HAP-1 (cell line): Measurements from ENCODE around the gene TRAPPC8.
"Not testable (repeated sequence)": the region's sequence is repeated elsewhere in the genome, so short reads cannot be mapped to it uniquely, and the experiment has no call there.

Source experiments
- DNase-seq, 2 experiments: peaks; one replicate each; pipeline ENCODE4 v3.0.0-alpha.2; 2016 to 2020; ENCODE audit warnings: low spot score in 2 of 2
- H3K27me3 ChIP-seq: fragments of 250-450 bp; sonication (Bioruptor Pico); 2 replicates; pipeline ENCODE4 v1.5.1; 2020; ENCODE audit warnings: low read depth, mild to moderate bottlenecking, moderate library complexity
- H3K36me3 ChIP-seq: fragments of 250-450 bp; sonication (Bioruptor Pico); replicated peaks from 2 replicates; pipeline ENCODE4 v1.5.1; 2020; ENCODE audit warnings: mild to moderate bottlenecking
- H3K4me1 ChIP-seq: fragments of 250-450 bp; sonication (Bioruptor Pico); 2 replicates; pipeline ENCODE4 v1.5.1; 2020; ENCODE audit warnings: mild to moderate bottlenecking
- H3K4me3 ChIP-seq: fragments of 250-450 bp; sonication (Bioruptor Pico); 2 replicates; pipeline ENCODE4 v1.5.1; 2020; ENCODE audit warnings: mild to moderate bottlenecking, moderate library complexity
- H3K9me3 ChIP-seq: fragments of 250-450 bp; sonication (Bioruptor Pico); 2 replicates; pipeline ENCODE4 v1.5.1; 2020; ENCODE audit warnings: mild to moderate bottlenecking, moderate library complexity
- in situ Hi-C: fragments of 300-500 bp; cut with MboI; formaldehyde crosslinking; loops from 3 replicates; pipeline ENCODE4 v1.14.3; 2020; ENCODE audit warnings: low sequenced_read_pairs, inconsistent platforms, mixed read lengths

Gene TRAPPC8

DNA sequence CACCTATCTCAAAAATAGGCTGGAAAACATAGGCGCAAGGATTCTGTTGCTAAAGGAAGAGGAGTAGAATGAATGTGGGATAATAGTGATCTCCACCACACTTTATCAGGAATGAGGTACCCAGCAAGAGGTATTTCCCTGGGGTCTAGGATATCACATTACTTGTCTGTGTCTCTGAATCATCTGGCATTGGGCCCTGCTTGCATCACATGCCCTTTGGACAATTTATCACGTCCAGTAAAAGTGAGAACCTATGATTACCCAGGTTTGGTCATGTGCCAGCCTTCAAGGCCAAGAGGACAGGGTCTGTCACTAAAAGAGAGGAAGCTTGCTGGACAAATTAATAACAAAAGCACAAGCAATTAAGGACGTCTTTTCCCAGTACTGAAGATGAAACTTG lies 11.4 kb upstream of the TRAPPC8 start:
- DNase-seq = no peak
- peaks cover 12% of the 10 kb centered on the region for H3K4me1 ChIP-seq
- no peaks in the 10 kb centered on the region for H3K36me3 ChIP-seq
- no peak overlapping the region for H3K4me3 ChIP-seq
- in situ Hi-C loops = loop anchor here (25.0 kb wide), 1 partner anchor 217 kb away; no protein-coding TSS in a partner anchor
- H3K27me3 ChIP-seq = no peaks in the 10 kb centered on the region
- H3K9me3 ChIP-seq = no peaks in the 10 kb centered on the region

DNA sequence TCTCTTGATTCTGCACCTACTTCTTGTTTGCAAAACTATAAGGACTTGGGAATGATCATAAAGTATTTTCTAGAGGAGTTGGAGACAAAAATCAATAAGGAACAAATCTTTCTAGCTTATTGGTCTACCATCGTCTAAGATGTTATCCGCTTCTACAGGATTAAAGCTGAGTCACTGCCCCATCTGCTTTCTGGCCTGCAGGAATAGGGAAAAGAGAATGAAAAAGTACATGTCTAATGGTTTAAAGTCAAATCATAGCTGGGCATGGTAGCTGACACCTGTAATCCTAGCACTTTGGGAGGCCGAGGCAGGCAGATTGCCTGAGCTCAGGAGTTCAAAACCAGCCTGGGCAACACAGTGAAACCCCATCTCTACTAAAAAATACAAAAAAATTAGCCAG lies 10.8 kb upstream of the TRAPPC8 start:
- in situ Hi-C loops = loop anchor here (25.0 kb wide), 1 partner anchor 216 kb away; no protein-coding TSS in a partner anchor
- H3K27me3 ChIP-seq, H3K4me3 ChIP-seq, DNase-seq, H3K36me3 ChIP-seq, H3K9me3 ChIP-seq: not testable (repeated sequence)
- peaks cover 12% of the 10 kb centered on the region for H3K4me1 ChIP-seq

DNA sequence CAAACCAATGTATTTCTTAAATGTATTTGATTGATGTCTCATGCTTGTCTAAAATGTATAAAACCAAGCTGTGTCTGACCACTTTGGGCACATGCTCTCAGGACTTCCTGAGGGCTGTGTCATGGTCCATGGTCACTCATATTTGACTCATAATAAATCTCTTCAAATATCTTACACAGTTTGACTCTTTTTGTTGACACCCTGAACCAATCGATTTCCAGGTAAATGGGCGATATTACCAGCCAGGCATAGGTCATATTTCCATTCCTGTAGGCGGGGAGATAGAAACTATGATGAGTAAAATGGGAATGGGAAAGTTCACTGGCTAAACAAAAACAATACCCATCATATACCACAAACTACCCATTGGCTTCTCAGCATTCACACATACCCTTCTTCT lies 9.3 kb upstream of the TRAPPC8 start:
- Histone ChIP-seq H3K36me3 (no peaks in the 10 kb centered on the region), H3K4me3 (no peak overlapping the region), H3K9me3 (no peaks in the 10 kb centered on the region), H3K27me3 (no peaks in the 10 kb centered on the region), H3K4me1 (peaks cover 12% of the 10 kb centered on the region)
- DNase-seq = no peak
- in situ Hi-C loops = loop anchor here (25.0 kb wide), 1 partner anchor 215 kb away; no protein-coding TSS in a partner anchor

DNA sequence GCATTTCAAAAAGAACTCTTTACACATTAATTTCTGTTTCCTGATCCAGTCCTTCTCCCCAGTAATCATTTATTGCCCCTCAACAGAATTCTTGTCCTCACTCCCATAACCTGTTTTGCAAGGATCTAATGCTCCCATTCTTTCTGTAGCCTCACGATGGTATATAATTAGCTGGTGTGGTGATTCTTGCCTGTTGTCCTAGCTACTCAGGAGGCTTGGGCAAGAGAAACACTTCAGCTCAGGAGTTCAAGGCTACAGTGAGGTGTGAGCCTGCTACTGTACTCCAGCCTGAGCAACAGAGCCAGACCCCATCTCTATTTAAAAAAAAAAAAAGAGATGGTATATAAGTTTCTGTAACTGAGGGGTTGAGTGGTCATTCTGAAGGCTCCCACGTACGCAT lies 7.7 kb upstream of the TRAPPC8 start:
- Histone ChIP-seq H3K9me3 (no peaks in the 10 kb centered on the region), H3K4me3 (no peak overlapping the region), H3K4me1 (peaks cover 14% of the 10 kb centered on the region), H3K27me3 (no peaks in the 10 kb centered on the region), H3K36me3 (no peaks in the 10 kb centered on the region)
- DNase-seq = peak; percentile 23 to 90
- in situ Hi-C loops = loop anchor here (25.0 kb wide), 1 partner anchor 213 kb away; no protein-coding TSS in a partner anchor

DNA sequence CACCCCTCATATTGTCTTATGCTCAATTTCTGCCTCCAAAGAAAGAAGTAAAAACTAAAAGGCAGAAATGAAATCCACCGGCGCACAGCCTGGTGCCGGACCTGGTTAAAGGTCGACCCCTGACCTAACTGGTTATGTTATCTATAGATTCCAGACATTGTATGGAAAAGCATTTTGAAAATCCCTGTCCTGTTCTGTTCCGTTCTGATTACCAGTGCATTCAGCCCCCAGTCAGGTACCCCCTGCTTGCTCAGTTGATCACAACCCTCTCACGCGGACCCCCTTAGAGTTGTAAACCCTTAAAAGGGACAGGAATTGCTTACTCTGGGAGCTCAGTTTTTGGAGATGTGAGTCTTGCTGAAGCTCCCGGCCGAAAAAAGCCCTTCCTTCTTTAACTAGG lies 5.4 kb upstream of the TRAPPC8 start:
- in situ Hi-C loops, DNase-seq, H3K36me3 ChIP-seq, H3K4me3 ChIP-seq, H3K9me3 ChIP-seq, H3K27me3 ChIP-seq: not testable (repeated sequence)
- H3K4me1 ChIP-seq = peaks cover 24% of the 10 kb centered on the region

DNA sequence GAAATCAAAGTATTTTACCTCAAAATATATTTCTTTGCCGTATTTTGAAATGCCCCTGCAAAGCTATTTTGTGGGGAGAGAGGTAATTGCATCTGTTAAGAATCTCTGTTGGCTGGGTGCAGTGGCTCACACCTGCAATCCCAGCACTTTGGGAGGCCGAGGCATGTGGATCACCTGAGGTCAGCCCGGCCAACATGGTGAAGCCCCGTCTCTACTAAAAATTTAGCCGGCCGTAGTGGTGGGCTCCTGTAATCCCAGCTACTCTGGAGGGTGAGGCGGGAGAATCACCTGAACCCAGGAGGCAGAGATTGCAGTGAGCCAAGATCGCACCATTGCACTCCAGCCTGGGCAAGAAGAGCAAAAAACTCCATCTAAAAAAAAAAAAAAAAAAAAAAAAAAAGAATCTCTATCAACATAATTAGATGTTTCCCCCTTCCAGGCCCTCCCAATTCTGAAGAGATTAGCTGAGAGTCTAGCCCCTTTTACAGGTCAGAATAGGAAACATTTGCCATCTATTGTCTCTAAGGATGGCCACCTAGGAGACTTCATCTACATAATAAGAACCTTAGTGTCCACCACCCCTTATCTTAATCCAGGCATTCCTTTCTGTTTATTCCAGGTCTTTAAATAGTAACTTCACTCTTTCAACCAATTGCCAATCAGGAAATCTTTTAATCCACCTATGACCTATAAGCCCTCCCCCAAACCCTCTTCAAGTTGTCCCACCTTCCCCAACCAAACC lies 3.5 kb upstream of the TRAPPC8 start:
- Histone ChIP-seq H3K4me3 (no peak overlapping the region), H3K36me3 (no peaks in the 10 kb centered on the region), H3K4me1 (peaks cover 24% of the 10 kb centered on the region), H3K27me3 (no peaks in the 10 kb centered on the region), H3K9me3 (no peaks in the 10 kb centered on the region)
- in situ Hi-C loops = no loop called here
- peak in 1 of 2 experiments; percentile 59 for DNase-seq

DNA sequence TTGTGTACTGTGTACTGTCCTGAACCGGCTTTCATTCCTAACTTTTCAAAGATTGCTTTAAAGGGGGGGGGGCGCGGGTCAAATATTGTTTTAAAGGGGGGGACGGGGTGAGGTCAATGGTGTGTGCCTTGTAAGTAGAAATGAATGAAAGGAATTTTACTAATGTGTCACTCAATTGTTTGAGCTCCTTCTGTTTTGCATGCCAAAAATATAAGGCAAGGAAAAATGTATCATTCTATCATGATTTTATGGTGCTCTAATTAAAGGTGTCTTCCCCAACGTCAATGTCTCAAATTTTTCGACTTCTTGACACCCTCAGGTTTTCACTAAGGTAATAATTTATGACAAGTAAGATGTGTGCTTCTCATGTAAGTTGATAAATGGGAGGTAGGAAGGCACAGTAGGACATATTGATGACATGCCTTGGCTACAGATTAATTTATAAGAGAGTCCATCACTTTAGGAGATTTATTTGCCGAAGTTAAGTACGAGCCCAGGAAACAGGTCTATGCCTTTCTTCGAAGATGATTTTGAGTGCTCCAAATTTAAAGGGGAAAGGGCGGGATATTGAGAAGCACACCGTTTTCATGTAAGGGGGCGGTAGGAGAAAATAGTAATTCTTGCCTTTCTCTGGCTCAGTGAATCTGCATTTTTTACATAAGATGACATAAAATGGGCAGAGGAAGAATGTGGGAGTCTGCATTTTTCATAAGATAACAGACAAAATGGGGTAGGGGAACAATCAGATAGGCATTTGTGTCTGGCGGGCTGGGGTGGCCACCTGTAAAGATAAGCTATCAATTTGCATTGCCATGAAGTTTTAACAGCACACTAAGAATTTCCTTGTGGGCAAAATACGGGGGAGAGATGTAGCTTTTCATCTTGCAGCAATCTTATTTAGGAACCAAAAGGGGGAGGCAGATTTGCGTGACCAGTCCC lies 1.2 kb upstream of the TRAPPC8 start:
- DNase-seq = no peak
- H3K9me3 ChIP-seq = no peaks in the 10 kb centered on the region
- H3K27me3 ChIP-seq = no peaks in the 10 kb centered on the region
- H3K4me3 ChIP-seq = peak overlapping the region; percentile 89
- in situ Hi-C loops = no loop called here
- H3K4me1 ChIP-seq = peaks cover 20% of the 10 kb centered on the region
- H3K36me3 ChIP-seq = no peaks in the 10 kb centered on the region

DNA sequence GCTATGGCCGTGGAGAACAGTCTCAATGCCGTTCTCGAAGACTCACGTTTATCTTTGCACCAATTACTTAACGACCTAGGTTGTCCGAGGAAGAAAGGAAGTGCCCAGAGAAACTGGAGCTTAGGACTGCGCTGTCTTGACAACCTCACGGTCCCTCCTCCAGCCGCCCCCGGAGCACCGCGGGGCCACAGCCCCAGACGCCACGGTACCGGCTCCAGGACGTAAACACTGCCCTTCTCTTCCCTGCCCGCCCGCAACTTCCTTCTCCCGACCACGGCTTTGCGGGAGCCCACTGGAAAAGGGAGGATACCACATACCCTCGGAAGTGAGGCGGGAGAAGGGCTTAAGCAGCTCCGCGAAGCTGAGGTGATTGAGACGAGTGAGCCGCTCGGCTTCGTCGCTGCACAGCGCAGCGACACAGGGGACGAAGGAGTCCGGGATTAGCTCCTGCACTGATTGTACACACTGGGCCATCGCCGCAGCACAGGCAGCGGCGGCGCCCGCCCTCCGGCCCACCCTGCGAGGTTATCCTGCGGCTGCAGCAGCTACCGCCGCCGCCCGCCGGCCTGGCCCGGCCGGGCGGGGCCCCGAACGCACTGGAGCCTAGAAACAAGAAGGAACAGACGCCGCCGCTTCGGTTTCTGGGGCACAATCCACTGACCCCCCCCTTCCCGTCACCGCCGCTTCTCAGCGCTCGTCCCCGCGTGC lies 483 bp downstream of the TRAPPC8 start:
- Histone ChIP-seq H3K27me3 (no peaks in the 10 kb centered on the region), H3K36me3 (no peaks in the 10 kb centered on the region), H3K4me1 (peaks cover 20% of the 10 kb centered on the region), H3K4me3 (peak overlapping the region; percentile 89), H3K9me3 (no peaks in the 10 kb centered on the region)
- in situ Hi-C loops = no loop called here
- DNase-seq = peak in 1 of 2 experiments; percentile 16

DNA sequence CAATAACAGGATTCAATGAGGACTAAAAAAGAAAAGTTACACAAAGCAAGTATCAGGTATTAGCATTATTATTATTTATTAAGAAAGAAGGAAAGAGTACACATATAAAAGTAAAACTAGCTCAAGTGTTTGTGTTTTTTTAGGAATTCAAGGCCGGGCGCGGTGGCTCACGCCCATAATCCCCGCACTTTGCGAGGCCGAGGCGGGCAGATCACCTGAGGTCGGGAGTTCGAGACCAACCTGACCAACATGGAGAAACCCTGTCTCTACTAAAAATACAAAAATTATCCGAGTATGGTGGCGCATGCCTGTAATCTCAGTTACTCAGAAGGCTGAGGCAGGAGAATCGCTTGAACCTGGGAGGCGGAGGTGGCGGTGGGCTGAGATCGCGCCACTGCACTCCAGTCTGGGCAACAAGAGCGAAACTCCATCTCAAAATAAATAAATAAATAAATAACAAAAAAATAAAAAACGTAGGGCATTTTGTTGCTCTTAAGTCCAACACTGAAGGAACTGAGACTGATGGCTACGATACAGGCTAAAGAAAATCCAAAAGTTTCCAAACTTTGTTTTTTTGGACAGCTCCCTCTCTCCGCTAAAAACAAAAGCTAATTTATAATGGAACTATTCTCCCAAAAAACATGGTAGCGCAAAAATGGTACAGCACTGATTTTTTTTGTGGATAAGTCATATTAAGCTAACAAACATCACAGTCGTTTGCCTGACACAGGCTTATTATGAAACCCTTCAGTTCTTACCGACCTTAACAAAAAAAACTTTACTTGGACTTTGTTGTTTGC lies 1.7 kb downstream of the TRAPPC8 start:
- DNase-seq = no peak
- H3K36me3 ChIP-seq = no peaks in the 10 kb centered on the region; the same call in 1 of the 2 replicates
- peak overlapping the region; percentile 89 for H3K4me3 ChIP-seq
- no peaks in the 10 kb centered on the region for H3K9me3 ChIP-seq
- peaks cover 19% of the 10 kb centered on the region for H3K4me1 ChIP-seq
- H3K27me3 ChIP-seq = no peaks in the 10 kb centered on the region
- in situ Hi-C loops = no loop called here

DNA sequence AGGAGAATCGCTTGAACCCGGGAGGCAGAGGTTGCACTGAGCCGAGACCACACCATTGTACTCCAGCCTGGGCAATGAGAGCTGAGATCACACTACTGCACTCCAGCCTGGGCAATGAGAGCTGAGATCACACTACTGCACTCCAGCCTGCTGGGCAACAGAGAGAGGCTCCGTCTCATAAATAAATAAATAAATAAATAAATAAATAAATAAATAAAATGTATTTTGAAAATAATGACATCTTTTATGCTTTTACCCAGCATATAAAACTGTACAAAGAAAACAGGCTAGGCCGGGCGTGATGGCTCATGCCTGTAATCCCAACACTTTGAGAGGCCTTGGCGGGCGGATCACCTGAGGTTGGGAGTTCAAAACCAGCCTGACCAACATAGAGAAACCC lies 8.2 kb downstream of the TRAPPC8 start:
- H3K4me1 ChIP-seq = peaks cover 10% of the 10 kb centered on the region
- H3K36me3 ChIP-seq, H3K27me3 ChIP-seq, H3K4me3 ChIP-seq, in situ Hi-C loops, H3K9me3 ChIP-seq, DNase-seq: not testable (repeated sequence)

DNA sequence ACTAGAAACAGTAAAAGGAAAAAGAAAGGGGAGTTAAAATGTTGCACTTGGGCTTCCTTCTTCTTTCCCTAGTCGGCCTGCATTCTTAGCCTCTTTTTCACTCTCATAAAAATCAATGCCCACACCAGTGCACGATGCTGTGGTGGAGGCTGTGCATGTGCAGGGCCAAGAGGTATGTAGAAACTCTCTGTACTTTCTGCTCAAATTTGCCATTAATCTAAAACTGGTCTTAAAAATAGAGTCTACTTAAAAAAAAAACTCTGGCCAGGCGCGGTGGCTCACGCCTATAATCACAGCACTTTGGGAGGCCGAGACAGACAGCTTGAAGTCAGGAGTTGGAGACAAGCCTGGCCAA lies 11.1 kb downstream of the TRAPPC8 start:
- DNase-seq = no peak
- in situ Hi-C loops = no loop called here
- H3K36me3 ChIP-seq = peaks cover 15% of the 10 kb centered on the region
- H3K4me3 ChIP-seq = no peak overlapping the region
- no peaks in the 10 kb centered on the region for H3K9me3 ChIP-seq
- peaks cover 10% of the 10 kb centered on the region for H3K4me1 ChIP-seq
- no peaks in the 10 kb centered on the region for H3K27me3 ChIP-seq

DNA sequence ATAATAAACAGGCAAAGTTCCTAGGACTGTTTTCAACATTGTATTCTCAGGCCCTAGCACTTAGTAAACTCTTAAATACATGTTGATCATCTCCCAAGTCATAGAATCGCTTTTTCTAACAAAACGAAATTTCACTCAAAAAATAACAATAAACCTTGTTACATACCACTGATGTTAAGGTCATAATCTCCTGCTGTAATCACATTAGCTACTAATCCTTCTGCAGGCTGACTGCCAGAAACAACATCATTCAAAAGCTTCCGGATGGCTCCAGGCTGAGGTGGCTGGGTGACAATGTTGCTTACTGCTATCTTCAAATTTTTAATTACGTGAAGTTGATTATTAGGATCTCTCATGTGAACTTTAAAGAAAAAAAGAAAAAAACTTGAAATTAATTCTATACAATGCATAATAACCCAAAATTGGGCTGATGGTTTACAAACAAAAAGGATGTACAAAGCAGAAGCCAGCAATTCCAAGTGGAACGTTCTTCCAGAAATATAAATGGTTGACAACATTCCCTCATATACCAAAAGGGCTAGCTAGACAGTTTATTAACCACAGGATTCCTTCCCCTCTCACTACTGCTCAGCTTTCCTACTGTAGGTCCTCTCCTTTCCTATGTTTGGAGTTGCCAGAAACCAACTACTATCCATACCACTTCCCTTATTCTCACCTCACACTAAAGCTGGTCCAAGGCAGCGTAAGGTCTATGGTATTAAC lies 11.6 kb downstream of the TRAPPC8 start:
- Histone ChIP-seq H3K9me3 (no peaks in the 10 kb centered on the region), H3K27me3 (no peaks in the 10 kb centered on the region), H3K4me3 (no peak overlapping the region), H3K4me1 (peaks cover 10% of the 10 kb centered on the region), H3K36me3 (peaks cover 18% of the 10 kb centered on the region)
- in situ Hi-C loops = no loop called here
- DNase-seq = peak; percentile 75 to 93
